ENCODE results near the gene PCDHGB4.
"Not testable (repeated sequence)": the region's sequence is repeated elsewhere in the genome, so short reads cannot be mapped to it uniquely, and the experiment has no call there.

The PCDHGB4 gene

DNA sequence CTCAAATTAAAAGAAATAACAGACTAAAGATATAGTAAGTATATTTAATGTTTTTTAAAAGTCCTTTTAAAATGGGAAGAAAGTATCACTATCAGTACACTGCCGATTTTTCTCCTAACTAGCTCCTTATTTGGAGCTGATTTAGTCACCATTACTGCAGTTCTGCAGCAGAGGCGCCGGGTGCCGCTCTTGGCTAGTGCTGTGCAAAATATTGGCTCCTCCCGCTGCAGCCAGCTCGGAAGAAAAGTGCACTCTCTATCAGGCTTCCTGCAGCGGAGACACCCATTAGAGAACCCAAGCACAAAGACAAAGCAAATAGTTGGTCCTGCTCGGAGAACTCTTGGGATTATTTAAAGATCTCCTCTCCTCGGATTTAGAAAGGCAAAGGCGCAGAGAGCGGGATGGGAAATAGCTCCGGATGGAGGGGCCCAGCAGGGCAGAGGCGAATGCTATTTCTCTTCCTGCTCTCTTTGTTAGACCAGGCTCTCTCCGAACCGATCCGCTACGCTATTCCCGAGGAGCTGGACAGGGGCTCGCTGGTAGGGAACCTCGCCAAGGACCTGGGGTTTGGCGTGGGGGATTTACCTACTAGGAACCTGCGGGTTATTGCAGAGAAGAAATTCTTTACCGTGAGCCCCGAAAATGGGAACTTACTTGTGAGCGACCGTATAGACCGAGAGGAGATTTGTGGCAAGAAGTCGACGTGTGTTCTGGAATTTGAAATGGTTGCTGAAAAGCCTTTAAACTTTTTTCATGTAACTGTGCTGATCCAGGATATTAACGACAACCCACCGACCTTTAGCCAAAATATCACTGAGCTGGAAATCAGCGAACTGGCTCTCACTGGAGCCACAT is 17.3 kb upstream of the PCDHGB4 start, which contains the start of gene PCDHGB3:
Gene PCDHGB3, plus strand, starts transcription at position 249 of the 855 bp plus-strand sequence. Its CDS starts 153 bp downstream, at position 402.
- DNase-seq = peak; percentile 56

- no peak for DNase-seq
Observed at GRCh38 chr5:141371572-141372475, 15.7 kb upstream of the PCDHGB4 start.

- no peak for DNase-seq
Observed at GRCh38 chr5:141373673-141374317, 13.7 kb upstream of the PCDHGB4 start, which contains the start of gene PCDHGA6. TSS of gene PCDHGA6 (plus strand) at chr5:141373891. CDS start at chr5:141374084, 193 bp downstream.

GRCh38 chr5:141374627-141375026 is 12.9 kb upstream of the PCDHGB4 start:
- no peak for DNase-seq

DNA sequence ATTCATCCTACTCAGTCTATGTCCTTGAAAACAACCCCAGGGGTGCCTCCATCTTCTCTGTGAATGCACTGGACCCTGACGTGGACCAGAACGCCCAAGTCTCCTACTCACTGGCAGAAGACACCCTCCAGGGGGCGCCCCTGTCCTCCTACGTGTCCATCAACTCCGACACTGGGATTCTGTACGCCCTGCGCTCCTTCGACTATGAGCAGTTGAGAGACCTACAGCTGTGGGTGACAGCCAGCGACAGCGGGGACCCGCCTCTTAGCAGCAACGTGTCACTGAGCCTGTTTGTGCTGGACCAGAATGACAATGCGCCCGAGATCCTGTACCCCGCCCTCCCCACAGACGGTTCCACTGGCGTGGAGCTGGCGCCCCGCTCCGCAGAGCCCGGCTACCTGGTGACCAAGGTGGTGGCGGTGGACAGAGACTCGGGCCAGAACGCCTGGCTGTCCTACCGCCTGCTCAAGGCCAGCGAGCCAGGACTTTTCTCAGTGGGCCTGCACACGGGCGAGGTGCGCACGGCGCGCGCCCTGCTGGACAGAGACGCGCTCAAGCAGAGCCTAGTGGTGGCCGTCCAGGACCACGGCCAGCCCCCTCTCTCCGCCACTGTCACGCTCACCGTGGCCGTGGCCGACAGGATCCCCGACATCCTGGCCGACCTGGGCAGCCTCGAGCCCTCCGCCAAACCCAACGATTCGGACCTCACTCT is 11.9 kb upstream of the PCDHGB4 start:
- not testable (repeated sequence) for DNase-seq

- no peak for DNase-seq
Observed at GRCh38 chr5:141382469-141383294, 4.8 kb upstream of the PCDHGB4 start, which contains the start of gene PCDHGA7. TSS of gene PCDHGA7 (plus strand) at chr5:141382742. CDS start at chr5:141382900, 158 bp downstream.

DNA sequence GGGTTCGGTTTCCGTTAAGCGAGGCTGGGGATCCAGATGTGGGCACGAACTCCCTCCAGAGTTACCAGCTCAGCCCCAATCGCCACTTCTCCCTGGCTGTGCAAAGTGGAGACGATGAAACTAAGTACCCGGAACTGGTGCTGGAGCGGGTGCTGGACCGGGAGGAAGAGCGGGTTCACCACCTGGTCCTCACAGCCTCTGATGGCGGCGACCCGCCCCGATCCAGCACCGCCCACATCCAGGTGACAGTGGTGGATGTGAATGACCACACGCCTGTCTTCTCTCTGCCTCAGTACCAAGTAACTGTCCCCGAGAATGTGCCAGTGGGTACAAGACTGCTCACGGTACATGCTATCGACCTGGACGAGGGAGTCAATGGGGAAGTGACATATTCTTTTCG is 4.2 kb upstream of the PCDHGB4 start:
- no peak for DNase-seq

- DNase-seq = no peak
Observed at GRCh38 chr5:141384471-141385267, 2.8 kb upstream of the PCDHGB4 start.

DNA sequence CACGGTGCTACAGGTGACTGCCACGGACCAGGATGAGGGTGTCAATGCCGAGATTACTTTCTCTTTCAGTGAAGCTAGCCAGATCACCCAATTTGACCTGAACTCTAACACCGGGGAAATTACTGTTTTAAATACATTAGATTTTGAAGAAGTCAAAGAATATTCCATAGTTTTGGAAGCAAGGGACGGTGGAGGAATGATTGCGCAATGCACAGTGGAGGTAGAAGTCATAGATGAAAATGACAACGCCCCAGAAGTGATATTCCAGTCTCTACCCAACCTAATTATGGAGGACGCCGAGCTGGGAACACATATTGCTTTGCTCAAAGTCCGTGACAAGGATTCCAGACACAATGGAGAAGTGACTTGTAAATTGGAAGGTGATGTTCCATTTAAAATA is 1.2 kb downstream of the PCDHGB4 start:
- no peak for DNase-seq

DNA sequence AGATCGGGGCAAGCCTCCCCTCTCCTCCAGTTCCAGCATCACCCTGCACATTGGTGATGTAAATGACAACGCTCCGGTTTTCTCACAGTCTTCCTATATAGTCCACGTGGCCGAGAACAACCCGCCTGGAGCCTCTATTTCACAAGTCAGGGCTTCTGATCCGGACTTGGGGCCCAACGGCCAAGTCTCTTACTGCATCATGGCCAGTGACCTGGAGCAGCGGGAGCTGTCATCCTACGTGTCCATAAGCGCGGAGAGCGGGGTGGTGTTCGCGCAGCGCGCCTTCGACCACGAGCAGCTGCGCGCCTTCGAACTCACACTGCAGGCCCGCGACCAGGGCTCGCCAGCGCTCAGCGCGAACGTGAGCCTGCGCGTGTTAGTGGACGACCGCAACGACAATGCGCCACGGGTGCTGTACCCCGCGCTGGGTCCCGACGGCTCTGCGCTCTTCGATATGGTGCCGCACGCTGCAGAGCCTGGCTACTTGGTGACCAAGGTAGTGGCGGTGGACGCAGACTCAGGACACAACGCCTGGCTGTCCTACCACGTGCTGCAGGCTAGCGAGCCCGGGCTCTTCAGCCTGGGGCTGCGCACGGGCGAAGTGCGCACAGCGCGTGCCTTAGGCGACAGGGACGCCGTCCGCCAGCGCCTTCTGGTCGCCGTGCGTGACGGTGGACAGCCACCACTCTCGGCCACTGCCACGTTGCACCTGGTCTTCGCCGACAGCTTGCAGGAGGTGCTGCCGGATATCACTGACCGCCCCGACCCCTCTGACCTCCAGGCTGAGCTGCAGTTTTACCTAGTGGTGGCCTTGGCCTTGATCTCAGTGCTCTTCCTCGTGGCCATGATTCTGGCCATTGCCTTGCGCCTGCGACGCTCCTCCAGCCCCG is 1.9 kb downstream of the PCDHGB4 start:
- no peak for DNase-seq

DNA sequence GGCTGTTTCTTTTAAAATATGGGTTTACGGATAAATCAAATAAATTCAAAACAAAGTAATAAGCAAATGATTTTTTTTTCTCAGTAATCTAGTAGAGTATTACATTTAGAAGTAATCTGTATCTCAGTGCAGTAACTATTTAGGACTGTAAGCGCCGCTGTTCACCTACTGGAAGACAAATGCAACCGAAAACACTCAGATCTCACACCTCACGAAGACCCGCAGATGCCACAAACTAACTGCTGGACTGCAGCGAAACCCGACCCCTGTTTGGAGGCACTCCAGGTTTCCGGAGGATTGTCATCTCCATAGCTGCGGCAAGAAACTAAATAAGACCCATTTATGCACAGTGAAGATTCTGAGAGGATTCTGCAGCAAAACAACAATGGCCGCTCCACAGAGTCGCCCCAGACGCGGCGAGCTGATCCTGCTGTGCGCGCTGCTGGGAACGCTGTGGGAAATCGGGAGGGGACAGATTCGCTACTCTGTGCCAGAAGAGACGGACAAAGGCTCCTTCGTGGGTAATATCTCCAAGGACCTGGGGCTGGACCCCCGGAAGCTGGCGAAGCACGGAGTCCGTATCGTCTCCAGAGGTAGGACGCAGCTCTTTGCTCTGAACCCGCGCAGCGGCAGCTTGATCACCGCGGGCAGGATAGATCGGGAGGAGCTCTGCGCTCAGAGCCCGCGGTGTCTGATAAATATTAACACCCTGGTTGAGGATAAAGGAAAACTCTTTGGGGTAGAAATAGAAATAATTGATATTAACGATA is 5.1 kb downstream of the PCDHGB4 start, which contains the start of gene PCDHGA8:
Gene PCDHGA8, plus strand, starts transcription at position 205 of the 770 bp plus-strand sequence. Its CDS starts 181 bp downstream, at position 386.
- DNase-seq = no peak

GRCh38 chr5:141393267-141393666 is 5.8 kb downstream of the PCDHGB4 start:
- DNase-seq = no peak

DNA sequence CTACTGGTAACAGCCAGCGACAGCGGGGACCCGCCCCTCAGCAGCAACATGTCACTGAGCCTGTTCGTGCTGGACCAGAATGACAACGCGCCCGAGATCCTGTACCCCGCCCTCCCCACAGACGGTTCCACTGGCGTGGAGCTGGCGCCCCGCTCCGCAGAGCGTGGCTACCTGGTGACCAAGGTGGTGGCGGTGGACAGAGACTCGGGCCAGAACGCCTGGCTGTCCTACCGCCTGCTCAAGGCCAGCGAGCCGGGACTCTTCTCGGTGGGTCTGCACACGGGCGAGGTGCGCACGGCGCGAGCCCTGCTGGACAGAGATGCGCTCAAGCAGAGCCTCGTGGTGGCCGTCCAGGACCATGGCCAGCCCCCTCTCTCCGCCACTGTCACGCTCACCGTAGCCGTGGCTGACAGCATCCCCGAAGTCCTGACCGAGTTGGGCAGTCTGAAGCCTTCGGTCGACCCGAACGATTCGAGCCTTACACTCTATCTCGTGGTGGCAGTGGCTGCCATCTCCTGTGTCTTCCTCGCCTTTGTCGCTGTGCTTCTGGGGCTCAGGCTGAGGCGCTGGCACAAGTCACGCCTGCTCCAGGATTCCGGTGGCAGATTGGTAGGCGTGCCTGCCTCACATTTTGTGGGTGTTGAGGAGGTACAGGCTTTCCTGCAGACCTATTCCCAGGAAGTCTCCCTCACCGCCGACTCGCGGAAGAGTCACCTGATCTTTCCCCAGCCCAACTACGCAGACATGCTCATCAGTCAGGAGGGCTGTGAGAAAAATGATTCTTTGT is 7.1 kb downstream of the PCDHGB4 start:
- DNase-seq = not testable (repeated sequence)

- not testable (repeated sequence) for DNase-seq
Observed at GRCh38 chr5:141397756-141398551, 10.5 kb downstream of the PCDHGB4 start, which contains the start of gene PCDHGB5. TSS of gene PCDHGB5 (plus strand) at chr5:141397947. CDS start at chr5:141398128, 181 bp downstream.

DNA sequence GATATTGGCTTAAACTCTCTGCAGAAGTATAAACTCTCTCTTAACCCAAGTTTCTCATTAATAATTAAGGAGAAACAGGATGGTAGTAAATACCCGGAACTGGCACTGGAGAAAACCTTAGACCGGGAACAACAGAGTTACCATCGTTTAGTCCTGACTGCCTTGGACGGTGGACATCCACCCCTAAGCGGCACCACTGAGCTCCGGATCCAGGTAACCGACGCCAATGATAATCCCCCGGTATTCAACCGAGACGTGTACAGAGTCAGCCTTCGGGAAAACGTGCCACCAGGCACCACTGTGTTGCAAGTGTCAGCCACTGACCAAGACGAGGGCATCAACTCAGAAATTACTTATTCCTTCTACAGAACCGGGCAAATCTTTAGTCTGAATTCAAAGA is 11.1 kb downstream of the PCDHGB4 start:
- DNase-seq = no peak

GRCh38 chr5:141399555-141400258 is 12.2 kb downstream of the PCDHGB4 start:
- DNase-seq = no peak

Measured in NCI-H226 (cell line).